T-helper 22 cell (primary cell): ENCODE data around the gene LAIR1.

ENCODE experiments used
- DNase-seq: peaks from one replicate; pipeline ENCODE4 v3.0.0-alpha.2; 2020; ENCODE audit warnings: low read depth

LAIR1 gene

DNA sequence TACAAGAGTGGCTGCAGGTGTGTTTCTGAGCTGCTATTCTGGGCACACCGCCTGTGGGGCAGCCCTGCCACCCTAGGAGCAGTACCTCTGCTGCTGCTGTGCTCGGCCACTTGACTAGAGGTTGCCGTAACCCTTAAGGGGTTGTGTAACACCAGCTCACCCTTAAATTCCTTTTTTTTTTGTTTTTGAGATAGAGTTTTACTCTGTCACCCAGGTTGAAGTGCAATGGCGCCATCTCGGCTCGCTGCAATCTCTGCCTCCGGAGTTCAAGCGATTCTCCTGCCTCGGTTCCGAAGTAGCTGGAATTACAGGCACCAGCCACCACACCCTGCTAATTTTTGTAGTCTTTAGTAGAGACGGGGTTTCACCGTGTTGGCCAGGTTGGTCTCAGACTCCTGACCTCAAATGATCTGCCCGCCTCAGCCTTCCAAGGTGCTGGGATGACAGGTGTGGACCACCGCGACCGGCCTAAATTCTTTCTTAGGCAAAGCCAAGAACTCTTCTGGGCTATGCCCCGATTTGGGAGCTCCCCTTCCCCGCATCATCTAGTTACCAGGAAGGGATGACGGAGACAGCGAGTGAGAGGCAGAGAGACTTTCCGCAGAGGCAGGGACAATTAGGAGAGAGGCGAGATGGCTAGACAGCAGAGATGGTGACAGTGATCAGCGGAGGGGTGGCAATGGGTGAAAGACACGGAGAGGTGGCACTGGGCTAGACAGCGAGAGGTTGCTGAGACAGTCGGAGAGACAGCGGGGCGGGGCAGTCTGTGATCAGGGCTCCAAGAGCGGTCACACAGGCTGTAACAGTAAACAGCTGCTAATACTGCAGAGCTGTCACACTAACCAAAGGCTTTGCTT is 47.4 kb downstream of the LAIR1 start:
- DNase-seq: no peak

DNA sequence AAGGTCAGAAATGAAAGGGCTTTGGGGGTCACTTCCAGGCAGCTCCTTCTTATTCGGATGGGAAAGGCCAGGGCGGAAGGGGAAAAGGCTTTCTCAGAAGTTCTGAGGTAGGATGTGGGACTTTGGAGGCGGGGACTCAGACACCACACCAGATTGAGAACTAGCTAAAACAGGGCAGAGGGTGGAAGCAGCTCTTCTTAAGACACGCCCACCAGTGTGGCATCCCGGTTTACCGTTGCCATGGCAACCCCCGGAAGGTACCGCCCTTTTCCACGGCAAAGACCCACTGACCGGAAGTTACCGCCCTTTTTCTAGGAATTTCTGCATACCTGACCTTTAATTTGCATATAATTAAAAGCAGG is 48.0 kb downstream of the LAIR1 start:
- DNase-seq: no peak

DNA sequence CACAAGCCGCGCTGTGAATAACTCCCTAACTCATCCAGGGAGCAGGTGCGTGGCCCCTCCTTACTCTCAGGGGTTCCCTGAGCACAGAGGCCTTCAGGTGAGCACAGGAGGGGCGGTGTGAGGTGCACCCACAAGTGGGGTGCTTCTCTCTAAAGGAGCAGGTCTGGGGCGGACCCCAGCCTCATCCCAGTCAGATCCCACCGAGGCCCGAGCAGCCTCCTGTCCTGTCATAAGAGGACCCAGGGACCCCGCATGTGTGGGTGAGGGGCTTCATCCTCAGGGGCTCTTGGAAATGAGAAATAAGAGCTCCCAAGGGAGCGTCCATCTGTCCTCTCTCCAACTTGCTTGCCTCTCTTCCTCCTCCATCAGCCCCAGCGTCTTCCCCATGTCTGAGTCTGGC is 48.8 kb downstream of the LAIR1 start:
- no peak for DNase-seq

DNA sequence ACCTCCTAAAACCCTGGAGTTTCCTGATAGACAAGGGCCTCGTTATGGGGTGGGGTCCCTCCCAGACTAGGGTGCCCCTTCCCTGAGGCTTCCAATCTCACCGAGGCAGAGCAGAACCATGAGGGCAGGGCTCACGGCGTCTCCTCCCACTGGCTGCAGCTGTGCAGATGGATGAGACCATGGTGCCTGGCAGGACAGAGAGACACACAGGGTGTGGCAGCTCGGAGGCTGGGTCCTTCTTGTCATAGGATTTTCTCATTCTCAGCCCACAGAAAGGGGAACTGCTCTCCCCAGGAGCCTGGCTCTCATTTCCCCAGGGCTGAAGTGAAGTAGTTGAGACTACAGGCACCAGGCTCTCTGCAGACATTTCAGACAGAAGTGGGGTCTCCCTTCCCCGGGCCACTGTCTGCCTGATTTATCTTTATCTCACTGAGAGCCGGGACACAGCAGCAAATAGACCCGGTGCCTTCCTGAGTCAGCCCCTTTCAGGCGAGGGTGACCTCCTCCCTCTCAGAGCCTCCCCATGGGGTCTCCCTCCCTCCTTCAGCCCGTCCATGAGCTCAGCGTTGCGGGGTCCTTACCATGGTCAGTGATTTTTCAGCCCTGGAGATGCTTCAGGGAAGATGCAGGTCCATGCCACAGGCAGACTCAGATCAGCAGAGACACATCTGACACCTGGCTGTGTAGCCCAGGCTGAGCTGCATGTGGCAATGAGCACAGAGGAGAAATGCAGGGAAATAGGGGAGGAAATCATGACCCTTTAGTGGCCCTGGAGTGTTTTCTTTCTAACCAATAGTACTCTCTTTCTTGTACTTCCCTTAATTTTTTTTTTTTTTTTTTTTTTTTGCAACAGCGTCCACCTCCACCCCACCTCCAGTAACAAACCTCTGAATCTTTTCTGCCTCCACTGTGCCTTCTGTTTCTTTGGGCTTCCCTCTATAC is 52.0 kb downstream of the LAIR1 start, which contains the start of gene LILRA5:
Gene LILRA5, minus strand, starts transcription at position 731 of the 942 bp plus-strand sequence. Its CDS starts 147 bp downstream, at position 584.
- DNase-seq: no peak

DNA sequence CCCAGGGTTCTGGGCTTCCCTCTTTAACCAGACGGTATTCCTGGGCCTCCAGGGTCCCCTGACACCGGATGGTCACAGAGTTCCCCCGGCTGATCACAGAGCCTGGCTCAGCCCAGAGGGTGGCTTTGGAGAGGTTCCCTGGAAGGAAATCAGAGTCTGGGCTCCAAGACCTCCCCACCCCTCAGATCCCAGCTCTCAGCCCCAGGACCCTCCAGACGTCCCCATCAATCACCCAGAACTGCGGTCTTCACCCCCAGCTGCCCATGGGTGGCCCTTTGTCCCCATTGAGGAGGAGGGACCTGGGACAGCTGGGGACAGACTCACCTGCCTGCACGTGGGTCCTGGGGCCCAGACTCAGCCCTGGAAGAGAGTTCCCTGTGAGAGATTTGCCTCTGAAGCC is 52.7 kb downstream of the LAIR1 start:
- DNase-seq: no peak

DNA sequence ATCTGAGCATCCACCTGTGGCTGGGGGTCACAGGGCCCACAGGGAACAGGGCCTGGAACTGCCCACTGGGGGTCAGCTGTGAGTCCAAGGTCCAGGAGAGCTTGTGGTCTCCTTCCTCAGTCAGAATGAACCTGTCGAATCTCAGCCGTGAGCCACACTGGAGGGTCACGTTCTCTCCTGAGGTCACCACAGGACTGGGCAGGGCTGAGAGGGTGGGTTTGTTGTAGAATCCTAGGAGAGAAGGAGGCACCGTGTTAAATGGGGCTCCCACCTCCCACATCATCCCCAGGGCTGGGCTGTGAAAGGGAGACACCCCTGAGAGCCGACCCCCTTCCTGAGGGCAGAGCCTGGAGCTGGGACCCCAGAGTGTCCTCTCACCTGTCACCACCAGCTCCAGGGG is 53.2 kb downstream of the LAIR1 start:
- DNase-seq: no peak

DNA sequence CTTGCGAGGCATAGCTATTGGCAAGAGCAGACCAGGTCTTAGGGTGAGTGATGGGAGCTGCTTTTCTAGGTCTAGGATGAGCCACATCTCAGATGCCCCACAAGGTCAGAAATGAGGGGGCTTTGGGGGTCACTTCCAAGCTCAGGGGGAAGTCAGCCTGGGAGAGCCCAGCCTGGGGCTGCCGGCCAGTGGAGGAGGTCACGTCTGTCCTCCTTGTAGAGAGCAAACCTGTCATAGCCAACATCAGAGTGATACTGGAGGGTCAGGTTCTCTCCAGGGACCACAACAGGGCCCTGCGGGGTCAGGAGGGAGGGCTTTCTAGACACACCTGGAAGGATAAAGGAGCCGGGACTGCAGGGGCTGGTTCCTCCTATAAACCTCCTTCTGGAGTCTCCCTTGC is 54.2 kb downstream of the LAIR1 start:
- DNase-seq: no peak

DNA sequence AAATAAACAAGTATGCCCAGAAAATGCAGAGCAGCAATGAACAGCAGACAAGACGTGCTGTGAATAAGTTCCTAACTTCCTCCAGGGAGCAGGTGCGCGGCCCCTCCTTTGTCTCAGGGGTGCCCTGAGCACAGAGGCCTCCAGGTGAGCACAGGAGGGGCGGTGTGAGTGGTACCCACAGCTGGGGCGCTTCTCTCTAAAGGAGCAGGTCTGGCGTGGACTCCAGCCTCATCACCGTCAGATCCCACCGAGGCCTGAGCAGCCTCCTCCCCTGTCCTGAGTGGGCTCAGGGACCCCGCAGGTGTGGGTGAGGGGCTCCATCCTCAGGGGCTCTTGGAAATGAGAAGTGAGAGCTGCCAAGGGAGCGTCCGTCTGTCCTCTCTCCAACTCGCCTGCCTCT is 54.9 kb downstream of the LAIR1 start:
- DNase-seq: no peak

DNA sequence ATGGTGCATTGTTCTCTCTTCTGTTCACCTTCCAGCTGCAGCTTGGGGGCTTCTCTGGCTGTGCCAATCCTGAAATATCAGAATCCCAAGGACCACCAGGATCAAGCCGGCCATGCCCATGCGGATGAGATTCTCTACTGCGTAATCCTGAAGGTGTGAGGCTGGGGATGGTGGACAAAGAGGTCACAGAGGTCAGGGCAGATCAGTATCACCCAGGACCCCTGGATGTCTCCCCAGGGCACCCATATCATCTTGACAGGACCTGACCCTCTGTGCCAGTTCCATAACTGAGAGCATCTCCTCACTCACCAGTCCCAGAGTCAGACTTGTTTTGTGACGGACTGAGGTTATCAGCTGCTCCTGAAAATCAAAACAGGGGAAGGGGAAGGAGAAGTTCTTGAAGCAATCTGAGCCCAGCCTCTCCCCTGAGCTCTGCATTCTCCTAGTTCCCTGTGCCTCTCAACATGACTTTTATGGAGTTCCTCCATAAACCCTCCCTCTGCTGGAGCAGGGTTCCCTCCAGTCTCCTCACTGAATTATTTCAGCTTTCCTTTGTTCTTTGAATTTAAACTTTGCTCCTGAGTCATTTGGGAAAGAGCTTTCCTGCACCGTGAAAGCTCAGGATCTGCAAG is 57.2 kb downstream of the LAIR1 start:
- DNase-seq: no peak

DNA sequence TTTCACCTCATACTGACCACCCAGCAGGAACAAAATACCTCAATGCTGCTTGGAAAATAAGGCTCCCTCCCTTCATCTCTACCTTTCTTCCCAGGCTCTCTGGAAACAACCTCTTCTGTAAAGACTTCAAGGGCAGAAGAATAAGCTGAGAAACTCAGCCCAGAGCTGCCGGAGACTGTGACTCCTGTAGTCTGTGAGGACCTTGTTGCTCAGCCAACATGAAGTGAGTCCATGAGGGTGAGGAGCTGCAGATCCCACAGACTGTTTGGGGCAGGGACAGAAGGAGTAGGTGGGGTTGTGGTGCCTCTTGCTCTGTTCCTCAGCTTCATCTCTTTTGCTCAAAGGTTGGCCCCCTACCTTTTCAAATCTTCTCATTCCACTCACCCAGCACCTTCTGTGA is 59.6 kb downstream of the LAIR1 start:
- DNase-seq: no peak

DNA sequence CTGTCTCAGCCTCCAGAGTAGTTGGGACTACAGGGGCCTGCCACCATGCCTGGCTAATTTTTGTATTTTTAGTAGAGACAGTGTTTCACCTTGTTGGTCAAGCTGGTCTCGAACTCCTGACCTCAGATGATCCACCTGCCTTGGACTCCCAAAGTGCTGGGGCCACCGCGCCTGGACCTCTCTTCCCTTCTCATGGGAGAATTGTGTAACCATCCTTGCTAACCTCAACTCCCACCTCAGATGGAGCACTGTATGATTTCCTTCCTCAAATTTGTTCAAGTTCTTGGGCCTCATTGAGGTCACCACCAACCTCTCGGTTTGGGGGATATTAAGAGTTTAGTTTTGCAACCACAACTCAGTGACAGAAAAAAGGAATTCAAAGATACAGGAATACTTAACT is 62.5 kb downstream of the LAIR1 start:
- no peak for DNase-seq
